ENCODE measurements around the gene TCF3.

Gene TCF3

DNA sequence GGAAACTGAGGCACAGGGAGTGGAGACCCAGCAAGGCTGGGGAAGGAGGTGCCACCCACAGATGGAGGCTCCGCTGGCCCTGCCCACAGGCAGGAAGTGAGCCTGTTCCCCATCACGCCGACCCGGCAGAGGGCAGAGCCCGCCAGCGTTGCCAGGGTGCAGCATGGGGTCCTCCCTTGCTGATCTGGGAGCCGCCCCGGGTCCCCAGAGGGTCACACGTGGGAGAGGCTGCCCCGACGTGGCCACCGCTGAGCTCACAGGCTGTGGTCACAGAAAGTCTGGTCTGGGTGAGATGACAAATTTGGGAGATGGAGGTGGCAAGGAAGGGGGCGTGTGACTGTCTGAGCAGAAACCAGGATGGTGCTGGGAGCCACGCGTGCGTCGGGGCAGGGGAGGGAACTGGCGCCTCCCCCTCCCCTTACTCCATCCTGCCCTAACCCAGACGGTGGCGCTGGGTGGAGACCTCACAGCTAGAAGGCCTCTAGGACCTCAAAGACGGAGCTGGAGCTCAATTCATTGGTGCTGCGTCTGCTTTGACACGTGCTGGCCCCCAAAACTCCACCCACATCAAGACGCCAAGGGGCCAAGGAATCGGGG is 92.0 kb downstream of the TCF3 start:
- POLR2A ChIA-PET: interaction anchor here (0.5 kb wide), 1 partner anchor 9 kb away, joined by 3 read pairs; no protein-coding TSS in a partner anchor
- H3K4me3 ChIP-seq (ENCODE audit: low read depth, low read length): no peak overlapping the region
- CTCF ChIA-PET: interaction anchor here (4.8 kb wide), 1 partner anchor 14 kb away, joined by 26 read pairs; no protein-coding TSS in a partner anchor
- no peak for DNase-seq (ENCODE audit: low read depth, low spot score)
- TF ChIP-seq, protein P1, sequence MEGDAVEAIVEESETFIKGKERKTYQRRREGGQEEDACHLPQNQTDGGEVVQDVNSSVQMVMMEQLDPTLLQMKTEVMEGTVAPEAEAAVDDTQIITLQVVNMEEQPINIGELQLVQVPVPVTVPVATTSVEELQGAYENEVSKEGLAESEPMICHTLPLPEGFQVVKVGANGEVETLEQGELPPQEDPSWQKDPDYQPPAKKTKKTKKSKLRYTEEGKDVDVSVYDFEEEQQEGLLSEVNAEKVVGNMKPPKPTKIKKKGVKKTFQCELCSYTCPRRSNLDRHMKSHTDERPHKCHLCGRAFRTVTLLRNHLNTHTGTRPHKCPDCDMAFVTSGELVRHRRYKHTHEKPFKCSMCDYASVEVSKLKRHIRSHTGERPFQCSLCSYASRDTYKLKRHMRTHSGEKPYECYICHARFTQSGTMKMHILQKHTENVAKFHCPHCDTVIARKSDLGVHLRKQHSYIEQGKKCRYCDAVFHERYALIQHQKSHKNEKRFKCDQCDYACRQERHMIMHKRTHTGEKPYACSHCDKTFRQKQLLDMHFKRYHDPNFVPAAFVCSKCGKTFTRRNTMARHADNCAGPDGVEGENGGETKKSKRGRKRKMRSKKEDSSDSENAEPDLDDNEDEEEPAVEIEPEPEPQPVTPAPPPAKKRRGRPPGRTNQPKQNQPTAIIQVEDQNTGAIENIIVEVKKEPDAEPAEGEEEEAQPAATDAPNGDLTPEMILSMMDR (IDR thresholded peaks at IDR 0.05; ENCODE audit: insufficient read depth, low read length, missing control alignments): no peak
